GM19372 (cell line): ENCODE results near the gene CD300C.
"Not testable (repeated sequence)": the region's sequence is repeated elsewhere in the genome, so short reads cannot be mapped to it uniquely, and the experiment has no call there.

Source experiments
- ATAC-seq: cut with Tn5 transposase; IDR thresholded peaks from one replicate; pipeline ENCODE4 v1.9.1; 2021; ENCODE audit warnings: mild to moderate bottlenecking, low read depth, moderate library complexity; ENCODE audit not compliant: unreplicated experiment

Gene CD300C

GRCh38 chr17:74565126-74565525 lies 19.2 kb upstream of the CD300C start:
- ATAC-seq: no peak

DNA sequence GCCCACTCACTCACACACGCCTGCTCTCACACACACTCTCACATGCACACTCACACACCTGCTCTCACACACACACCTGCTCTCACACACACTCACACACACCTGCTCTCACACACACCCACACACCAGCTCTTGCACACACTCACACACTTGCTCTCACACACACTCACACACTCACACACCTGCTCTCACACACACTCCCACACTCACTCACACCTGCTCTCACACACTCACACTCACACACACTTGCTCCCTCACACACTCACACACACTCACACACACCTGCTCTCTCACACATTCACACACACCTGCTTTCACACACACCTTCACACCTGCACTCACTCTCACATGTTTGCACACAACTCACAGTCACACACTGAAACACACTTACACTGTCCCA lies 17.4 kb upstream of the CD300C start:
- ATAC-seq: no peak

DNA sequence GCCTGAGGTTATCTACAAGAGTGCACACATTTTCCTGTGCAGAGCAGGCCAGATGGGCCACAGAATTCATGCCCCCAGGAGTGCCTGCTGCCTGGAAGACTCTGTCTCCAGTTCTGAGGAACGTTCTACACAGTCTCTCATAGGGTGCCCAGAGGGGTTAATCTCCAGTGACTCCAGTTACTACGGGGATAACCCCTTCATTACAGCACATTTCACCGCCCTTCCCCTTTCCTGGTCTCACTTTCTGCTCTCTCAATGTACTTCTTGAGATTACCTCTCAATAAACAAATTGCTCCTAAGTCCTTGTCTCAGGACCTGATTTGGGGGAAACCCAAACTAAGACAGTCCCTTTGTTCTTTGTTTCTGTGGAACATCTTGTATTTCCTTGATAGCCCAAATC lies 15.7 kb upstream of the CD300C start:
- ATAC-seq: no peak

DNA sequence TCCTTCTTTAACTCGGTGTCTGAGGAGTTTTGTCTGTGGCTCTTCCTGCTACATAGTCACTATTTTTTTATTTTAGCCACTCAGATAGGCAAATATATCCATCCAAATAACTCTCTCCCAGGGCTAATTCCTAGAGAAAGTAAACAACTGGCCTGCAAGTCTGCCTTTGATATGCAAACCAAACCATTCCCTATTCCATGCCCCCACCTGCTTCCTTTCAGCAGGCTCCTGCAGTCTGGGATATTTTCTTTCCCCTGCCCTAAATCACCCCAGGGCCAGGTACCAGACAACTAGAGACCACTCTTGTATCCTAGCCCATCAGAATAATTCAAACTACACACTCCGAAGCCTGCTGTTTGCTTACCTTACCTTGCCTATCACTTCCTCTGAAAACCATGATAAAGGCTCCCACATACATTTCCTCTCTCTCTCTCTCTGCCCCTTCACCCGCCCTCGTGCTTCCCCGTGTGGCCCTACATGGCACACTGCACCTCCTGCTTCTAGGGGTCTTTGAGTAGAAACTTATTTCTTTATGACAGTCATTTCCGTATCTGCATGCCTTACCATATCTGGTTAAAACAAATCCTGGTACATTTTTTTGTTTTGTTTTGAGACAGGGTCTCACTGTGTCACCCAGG lies 13.1 kb upstream of the CD300C start:
- no peak for ATAC-seq

- ATAC-seq: not testable (repeated sequence)
These were observed 12.5 kb upstream of the CD300C start for GRCh38 chr17:74558402-74558801.

DNA sequence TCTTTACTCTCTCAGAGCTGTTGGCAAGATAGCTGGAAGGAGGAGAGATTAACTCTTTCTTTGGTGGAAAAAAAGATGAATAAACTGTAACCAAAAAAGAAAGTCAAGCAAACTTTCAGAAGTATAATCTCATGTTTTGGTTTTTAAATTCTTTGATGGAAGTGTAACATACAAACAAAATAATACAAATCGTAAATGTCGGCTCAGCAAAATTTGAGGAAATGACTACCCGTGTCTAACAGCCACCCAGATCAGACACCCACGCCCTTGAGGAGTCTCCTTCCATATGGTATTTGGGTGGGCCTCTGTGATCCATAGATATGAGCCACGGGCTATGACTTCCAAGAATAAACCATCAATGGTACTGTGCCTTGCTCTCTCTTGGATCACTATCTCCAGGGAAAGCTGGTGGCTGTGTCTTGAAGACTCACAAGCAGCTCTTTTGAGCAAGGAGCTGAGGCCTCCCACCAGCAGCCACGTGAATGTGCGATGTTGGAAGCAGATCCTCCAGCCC lies 9.6 kb upstream of the CD300C start:
- ATAC-seq: no peak

DNA sequence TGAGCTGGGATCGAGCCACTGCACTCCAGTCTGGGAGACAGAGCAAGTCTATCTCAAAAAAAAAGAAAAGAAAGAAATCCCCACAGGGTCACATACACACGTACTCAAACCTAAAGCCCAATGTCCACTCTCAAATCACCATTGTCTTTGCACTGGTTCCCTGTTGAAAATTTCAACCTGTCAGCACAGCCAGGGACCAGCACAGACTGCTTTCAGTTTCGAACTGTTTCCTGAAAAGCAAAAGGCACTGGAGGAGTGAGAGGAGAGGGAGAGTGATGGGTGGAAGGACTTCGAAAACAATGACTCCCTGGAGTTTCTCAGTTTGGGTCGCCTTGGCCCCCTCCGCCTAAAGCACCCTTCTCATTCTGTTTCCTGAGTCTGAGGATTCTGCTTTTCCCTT lies 9.0 kb upstream of the CD300C start:
- no peak for ATAC-seq

DNA sequence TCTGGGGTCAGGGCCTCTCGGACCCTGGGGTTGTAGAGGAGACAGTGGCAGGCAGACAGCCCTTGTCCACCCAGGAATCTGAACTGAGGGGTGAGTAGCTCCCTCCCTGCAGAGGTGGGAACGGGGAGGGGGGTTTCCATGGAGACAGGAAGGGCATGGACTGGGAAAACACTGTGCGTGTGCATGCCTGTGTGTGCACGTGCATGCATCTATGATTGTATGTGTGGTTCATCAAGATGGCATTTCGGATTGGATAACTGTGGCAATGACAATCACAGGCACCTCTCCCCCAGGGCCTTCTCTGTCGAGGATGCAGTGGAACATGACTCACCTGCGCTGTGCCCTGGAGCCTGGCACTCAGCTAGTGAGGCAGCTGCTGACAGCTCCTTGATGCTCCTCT lies 6.1 kb upstream of the CD300C start:
- no peak for ATAC-seq

DNA sequence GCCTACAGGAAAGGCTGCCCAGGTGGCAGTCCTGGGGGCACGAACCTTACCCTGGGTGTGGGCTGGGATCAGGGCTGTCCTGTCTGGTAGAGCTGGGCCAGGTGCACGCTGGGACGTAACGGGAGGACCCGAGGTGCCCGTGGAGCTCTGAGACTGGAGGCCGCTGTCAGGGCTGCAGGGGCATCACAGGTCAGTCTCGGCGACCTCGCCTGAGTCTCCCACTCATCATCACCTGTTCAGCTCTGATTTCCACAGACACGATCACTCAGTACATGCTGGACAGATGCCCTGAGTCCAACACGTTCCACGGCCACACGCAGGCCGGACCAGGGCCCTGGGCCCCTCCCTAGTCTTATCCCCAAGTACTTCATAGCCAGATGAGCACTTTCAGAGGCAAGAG lies 4.7 kb upstream of the CD300C start:
- ATAC-seq: no peak

DNA sequence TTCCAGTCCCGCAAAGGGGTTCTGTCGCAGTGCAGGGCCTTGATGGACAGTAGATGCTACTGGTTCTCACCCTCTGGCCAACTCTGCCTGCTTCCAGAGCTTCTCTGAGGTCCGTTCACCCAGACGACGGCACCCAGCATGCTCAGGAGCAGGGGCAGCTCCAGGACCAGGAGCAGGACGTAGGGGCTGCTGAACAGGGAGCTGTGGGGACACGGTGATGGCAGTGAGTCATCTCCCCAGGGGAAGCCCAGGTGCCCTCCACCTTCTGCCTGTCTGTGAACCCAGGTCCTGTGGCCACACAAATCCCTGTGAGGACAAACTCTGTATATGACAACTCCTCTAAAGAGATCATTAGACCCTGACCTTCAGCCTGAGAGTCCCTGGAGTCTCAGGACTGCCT lies 3.4 kb upstream of the CD300C start:
- ATAC-seq: no peak

GRCh38 chr17:74547736-74548135 lies 1.8 kb upstream of the CD300C start:
- no peak for ATAC-seq

DNA sequence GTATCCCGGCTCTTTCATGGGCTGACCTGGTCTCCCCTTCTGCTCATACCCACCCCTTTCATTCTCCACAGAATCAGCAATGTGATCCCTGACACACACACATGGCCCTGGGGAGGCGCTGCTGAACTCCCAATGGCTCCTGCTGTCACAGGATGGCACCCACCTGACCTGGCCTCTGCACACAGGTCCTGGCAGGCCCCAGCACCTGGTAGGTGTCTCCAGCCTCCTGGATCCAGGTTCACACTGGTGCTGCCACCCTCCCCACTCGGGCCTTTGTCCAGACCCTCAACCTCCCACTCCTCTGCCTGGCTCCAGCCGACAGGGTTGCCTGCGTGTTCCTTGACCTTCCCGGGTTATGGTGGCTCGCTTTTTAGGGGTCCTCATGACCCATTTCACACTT lies 1.3 kb upstream of the CD300C start:
- no peak for ATAC-seq

- ATAC-seq: no peak
These were observed 671 bp upstream of the CD300C start for GRCh38 chr17:74546586-74546985.

- no peak for ATAC-seq
These were observed 698 bp downstream of the CD300C start for GRCh38 chr17:74544991-74545842.

DNA sequence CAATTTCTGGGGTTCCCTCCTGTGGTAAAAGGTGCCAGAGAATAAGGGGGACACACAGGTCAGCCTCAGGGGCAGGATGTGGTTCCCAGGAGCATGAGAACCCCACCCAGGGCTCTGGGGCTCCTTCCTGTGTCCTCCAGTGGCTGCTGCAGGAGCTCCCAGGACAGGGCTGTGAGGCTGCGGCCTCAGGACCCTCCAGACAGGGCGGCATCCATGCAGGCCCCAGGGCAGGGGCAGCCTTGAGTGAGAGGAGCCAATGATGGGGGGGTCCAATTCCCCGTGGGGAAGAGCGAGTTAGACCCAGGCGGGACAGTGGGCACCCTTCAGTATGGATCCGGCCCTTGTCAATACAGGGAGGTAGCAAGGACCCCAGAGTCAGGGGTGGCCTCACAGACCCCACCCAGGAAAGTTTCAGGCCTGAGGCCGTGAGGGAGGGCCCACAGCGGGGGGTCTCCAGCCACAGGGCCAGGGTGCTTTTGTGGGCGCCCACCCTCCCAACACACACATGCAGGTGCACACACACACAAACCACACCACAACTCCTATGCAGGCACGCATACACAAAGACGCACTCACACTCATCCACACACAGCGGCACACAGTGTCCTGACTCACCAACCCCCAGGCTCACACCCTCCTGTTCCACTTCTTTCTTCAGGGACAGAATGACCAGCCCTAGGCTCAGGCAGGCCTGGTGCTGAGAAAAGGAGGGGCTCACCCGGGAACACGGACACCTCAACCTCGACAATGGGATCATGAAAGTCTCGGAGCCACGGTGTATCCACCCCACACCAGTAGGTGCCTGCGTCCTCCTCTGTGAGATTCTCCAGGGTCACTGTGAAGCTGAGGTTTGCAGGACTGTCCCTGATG lies 1.8 kb downstream of the CD300C start:
- no peak for ATAC-seq

DNA sequence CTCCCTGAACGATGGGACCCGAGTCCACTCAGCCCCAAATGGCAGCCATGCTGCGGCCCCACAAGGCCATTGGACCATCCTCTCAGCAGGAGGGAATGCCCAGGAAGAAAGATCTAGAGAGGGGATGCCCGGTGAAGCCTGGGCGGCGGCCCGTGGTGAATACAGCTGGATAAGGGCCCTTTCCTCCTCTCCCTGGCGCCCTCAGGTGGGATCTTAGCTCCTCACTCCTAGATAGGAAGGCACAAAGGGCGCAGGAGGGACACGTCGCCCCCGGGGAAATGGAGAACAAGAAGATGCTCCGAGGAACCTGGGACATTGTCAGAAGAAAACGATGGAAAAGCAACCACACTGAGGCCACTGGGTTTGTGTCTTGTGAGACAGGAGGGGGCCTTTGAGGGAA lies 2.5 kb downstream of the CD300C start:
- ATAC-seq: no peak

- ATAC-seq: no peak
These were observed 3.1 kb downstream of the CD300C start for GRCh38 chr17:74542727-74543383.

DNA sequence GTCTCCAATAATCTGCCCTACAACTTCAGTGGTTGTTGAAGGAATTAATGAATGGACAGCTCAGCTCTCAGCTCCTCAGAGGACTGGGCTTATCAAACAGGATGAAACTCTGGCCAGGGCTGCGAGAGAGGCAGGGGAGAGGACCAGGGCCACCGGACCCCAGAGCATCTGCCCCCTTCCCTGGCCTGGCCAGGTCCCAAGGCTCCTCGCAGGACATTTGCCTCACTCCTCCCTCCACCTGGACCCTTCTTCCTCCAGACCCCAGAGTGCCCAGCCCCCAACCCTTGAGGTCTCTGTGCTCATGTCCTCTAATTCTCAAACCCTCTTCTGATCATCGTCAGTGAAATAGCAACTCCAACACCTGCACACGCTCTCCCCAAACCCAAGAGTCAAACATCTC lies 3.7 kb downstream of the CD300C start:
- ATAC-seq: no peak

DNA sequence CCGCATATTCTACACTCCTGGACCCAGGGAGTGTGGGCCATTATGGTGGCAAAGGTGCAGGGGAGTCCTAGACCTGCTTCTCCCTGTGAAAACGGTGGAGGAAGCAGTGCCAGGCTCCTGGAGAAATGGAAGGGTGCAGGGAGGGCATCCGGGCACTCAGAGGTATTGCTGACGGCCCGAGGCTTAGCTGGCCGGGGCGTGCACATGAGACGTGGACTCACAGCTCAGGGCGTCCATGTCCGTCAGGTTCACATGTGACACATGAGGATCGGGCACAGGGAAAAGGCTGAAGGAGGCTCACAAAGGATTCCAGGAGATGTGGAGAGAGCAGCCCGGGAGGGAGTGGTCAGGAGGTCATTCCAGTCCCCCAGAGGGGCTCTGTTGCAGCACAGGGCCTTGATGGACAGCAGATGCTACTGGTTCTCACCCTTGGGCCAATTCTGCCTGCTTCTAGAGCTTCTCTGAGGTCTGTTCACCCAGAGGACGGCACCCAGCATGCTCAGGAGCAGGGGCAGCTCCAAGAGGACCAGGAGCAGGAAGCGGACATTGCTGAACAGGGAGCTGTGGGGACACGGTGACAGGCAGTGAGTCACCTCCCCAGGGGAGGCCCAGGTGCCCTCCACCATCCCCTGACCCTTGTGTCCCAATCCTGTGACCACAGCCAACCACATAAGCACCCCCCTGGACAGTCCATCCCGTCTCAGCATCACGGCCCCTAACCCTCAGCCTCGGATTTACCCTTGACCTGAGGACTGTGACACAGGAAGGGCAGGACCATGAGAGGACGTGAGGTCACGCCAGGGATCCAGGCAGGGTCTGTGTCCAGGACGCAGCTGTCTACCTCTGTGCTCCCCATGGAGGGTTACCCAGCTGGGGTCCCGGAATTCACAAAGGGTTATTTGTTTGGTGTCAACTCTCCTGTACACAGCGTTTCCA lies 4.5 kb downstream of the CD300C start:
- ATAC-seq: no peak
